ENCODE data around the gene RABL6. TPM values are rescaled to one million over a fixed set of nuclear protein-coding genes. Genes with fewer than 3 reads are reported as not detected.
"Not testable (repeated sequence)": the region's sequence is repeated elsewhere in the genome, so short reads cannot be mapped to it uniquely, and the experiment has no call there.

The RABL6 gene
- total RNA-seq, 2 donors from 2014 or later = 69.8 to 72.8 TPM

DNA sequence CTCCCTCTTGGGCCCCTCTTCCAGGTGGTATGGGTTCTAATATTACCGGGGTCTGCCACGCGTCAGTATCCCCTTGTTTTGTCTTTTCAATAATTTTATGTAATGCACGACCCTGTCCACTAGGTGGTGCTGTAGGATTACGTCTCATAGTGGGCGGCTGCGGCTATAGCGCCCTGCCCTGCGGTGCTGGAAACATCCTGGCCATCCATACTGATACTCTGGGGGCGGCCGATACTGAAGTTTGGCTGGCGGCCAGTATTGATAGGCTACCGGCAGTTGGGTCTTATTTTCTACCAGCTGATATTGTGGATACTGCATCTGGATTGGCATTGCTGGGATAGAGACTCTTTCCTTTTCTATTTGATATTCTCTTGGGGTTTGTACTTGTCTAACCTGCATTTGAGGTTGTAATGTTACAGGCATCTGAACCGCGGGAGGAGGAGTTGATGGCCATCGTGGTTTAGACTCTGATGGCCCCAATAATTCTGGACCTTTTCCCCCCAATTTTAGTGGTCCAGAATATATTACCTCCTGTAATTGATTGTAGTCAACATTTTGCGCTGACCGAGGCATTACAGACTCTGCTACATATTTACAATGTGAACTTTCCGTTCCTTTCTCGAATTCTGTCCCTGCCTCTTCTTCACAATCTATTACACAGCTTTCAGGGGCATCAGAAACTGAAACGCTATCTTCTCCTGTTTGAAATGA, 19.9 kb upstream of the RABL6 start:
- no peak overlapping the region for H3K4me3 ChIP-seq
- intact Hi-C loops (cut with DNase I) = loop anchor here (5.0 kb wide), 1 partner anchor 249 kb away; no protein-coding TSS in a partner anchor
- ATAC-seq = no peak
- no peak for TF ChIP-seq POLR2A (IDR thresholded peaks at IDR 0.05)
- TF ChIP-seq, protein P1, sequence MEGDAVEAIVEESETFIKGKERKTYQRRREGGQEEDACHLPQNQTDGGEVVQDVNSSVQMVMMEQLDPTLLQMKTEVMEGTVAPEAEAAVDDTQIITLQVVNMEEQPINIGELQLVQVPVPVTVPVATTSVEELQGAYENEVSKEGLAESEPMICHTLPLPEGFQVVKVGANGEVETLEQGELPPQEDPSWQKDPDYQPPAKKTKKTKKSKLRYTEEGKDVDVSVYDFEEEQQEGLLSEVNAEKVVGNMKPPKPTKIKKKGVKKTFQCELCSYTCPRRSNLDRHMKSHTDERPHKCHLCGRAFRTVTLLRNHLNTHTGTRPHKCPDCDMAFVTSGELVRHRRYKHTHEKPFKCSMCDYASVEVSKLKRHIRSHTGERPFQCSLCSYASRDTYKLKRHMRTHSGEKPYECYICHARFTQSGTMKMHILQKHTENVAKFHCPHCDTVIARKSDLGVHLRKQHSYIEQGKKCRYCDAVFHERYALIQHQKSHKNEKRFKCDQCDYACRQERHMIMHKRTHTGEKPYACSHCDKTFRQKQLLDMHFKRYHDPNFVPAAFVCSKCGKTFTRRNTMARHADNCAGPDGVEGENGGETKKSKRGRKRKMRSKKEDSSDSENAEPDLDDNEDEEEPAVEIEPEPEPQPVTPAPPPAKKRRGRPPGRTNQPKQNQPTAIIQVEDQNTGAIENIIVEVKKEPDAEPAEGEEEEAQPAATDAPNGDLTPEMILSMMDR (IDR thresholded peaks at IDR 0.05) = peak; percentile 71 to 88 (median 85)
- H3K4me1 ChIP-seq = peaks cover 57% of the 10 kb centered on the region
- no peaks in the 10 kb centered on the region for H3K36me3 ChIP-seq (replicated peaks in 1 of 2; ENCODE audit: insufficient read depth in 1 of 2, low read depth in 2 of 2)
- peak; percentile 63 to 75 (median 70) for DNase-seq
- no peaks in the 10 kb centered on the region for H3K27me3 ChIP-seq
- WGBS, 2 donors = 11 to 13% methylated on average over 21 of the region's 21 CpGs
- no peaks in the 10 kb centered on the region for H3K9me3 ChIP-seq
- peak overlapping the region in 1 of 4 donors; percentile 97 for H3K27ac ChIP-seq

DNA sequence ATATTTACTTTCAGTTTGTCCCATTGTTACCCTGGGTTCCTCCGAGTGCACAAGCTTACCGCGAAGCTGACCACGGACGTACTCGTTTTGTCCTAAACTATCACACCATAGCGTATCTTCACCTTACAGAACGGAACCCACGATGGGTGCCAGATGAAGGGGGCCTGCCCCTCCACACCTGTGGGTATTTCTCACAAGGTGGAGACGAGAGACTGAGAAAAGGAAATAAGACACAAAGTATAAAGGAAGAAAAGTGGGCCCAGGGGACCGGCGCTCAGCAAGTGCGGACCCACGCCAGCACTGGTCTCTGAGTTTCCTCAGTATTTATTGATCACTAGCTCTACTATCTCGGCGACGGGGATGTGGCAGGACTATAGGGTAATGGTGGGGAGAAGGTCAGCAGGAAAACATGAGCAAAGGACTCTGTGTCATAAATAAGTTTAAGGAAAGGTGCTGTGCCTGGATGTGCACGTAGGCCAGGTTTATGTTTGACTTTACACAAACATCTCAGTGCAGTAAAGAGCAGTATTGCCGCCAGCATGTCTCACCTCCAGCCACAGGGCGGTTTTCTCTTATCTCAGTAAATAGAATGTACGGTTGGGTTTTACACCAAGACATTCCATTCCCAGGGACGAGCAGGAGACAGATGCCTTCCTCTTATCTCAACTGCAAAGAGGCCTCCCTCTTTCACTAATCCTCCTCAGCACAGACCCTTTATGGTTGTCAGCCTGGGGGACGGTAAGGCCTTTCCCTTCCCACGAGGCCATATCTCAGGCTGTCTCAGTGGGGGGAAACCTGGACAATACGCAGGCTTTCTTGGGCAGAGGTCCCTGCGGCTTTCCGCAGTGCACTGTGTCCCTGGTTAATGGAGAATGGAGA, 18.9 kb upstream of the RABL6 start:
- ATAC-seq; DNase-seq; H3K27me3 ChIP-seq; H3K9me3 ChIP-seq; H3K4me3 ChIP-seq; H3K36me3 ChIP-seq (replicated peaks in 1 of 2; ENCODE audit: insufficient read depth in 1 of 2, low read depth in 2 of 2): not testable (repeated sequence)
- Histone ChIP-seq H3K4me1 (peaks cover 65% of the 10 kb centered on the region), H3K27ac (peak overlapping the region in 3 of 4 donors; percentile 46 to 99 (median 97))
- intact Hi-C loops (cut with DNase I) = loop anchor here (5.0 kb wide), 1 partner anchor 248 kb away; no protein-coding TSS in a partner anchor
- WGBS, 2 donors = 46 to 49% methylated on average over 27 of the region's 27 CpGs

DNA sequence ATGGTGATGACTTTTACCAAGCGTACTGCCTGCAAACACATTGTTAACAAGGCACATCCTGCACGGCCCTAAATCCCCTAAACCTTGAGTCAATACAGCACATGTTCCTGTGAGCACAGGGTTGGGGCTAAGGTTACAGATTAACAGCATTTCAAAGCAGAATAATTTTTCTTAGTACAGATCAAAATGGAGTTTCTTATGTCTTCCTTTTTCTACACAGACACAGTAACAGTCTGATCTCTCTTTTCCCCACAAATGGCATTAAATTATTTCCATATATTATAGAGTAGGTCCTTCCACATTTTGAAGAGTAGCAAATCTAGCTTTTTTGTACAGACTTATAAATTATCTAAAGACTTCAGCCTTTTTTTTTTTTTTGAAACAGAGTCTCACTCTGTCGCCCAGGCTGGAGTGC, 18.2 kb upstream of the RABL6 start:
- intact Hi-C loops (cut with DNase I) = loop anchor here (5.0 kb wide), 1 partner anchor 248 kb away; no protein-coding TSS in a partner anchor
- no peaks in the 10 kb centered on the region for H3K36me3 ChIP-seq (replicated peaks in 1 of 2; ENCODE audit: insufficient read depth in 1 of 2, low read depth in 2 of 2)
- no peak for DNase-seq
- H3K27me3 ChIP-seq = no peaks in the 10 kb centered on the region
- no peak for TF ChIP-seq POLR2A (IDR thresholded peaks at IDR 0.05)
- TF ChIP-seq, protein P1 (IDR thresholded peaks at IDR 0.05) = no peak
- ATAC-seq = no peak
- H3K4me3 ChIP-seq = no peak overlapping the region
- peak overlapping the region in 3 of 4 donors; percentile 46 to 99 (median 97) for H3K27ac ChIP-seq
- no peaks in the 10 kb centered on the region for H3K9me3 ChIP-seq
- WGBS, 2 donors = 35 to 52% methylated on average over 3 of the region's 3 CpGs
- H3K4me1 ChIP-seq = peaks cover 65% of the 10 kb centered on the region

DNA sequence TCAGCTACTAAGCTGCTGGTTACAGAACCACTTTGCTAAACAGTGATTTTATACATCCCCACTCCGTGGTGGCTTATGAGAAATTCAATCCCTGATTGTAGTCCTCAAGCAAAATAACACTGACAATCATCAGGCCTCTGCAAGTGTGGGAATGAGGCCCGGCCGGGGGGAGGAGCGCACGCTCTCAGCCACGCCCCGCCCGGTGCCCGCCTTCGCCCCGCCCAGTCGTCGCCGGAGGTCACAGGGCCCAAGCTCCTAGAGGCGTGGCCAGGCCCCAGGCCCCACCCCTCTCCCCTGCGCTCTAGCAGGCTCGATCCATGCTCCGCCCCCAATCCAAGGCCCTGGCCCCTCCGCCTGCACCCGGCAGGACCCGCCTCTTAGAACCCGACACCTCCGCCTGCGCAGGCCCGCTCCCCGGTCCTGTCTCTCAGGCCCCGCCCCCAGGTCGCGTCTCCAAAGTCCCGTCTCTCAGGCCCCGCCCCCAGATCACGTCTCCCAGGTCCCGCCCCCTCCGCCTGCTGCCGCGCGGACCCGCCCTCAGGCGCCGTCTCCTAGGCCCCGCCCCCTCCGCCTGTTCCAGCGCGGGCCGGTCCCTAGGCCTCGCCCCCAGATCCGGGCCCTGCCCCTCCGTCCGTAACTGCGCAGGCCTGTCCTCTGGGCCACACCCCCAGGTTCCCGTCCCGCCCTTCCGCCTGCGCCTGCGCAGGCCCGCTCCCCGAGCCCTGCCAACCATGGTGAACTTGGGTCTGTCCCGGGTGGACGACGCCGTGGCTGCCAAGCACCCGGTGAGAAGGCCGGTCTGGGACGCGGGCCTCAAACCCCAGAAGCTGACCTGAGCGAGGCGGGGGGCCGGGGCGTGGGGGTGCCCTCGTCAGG, 16.9 kb upstream of the RABL6 start, which contains the start of gene TMEM141:
TSS of gene TMEM141 (plus strand) at position 705 of the 876 bp plus-strand sequence. CDS start at position 732, 27 bp downstream.
- ATAC-seq = peak; percentile 88
- H3K27me3 ChIP-seq = no peaks in the 10 kb centered on the region
- H3K4me1 ChIP-seq = peaks cover 60% of the 10 kb centered on the region
- no peaks in the 10 kb centered on the region for H3K36me3 ChIP-seq (replicated peaks in 1 of 2; ENCODE audit: insufficient read depth in 1 of 2, low read depth in 2 of 2)
- H3K4me3 ChIP-seq = peak within 1 kb of the TSS in 1 of 2 donors; percentile 49
- peak; percentile 100 for DNase-seq
- no peaks in the 10 kb centered on the region for H3K9me3 ChIP-seq
- peak within 1 kb of the TSS; percentile 89 to 99 (median 96) for H3K27ac ChIP-seq
- WGBS, 2 donors = 1% methylated on average over 10 to 60 of the region's 70 CpGs
- intact Hi-C loops (cut with DNase I) = no loop called here
- TF ChIP-seq, protein P1 (IDR thresholded peaks at IDR 0.05) = no peak
- TF ChIP-seq POLR2A (IDR thresholded peaks at IDR 0.05) = peak; percentile 80 to 92 (median 85)

Data from body of pancreas (tissue), 4 donors.